IPS-11a (cell line): Measurements from ENCODE around the gene GTF2A1.
"Not testable (repeated sequence)": the region's sequence is repeated elsewhere in the genome, so short reads cannot be mapped to it uniquely, and the experiment has no call there.

ENCODE experiments used
- H3K4me3 ChIP-seq: one replicate; pipeline ENCODE4 v1.5.1; 2013; ENCODE audit warnings: low read depth, low read length, control low read depth

The GTF2A1 gene

DNA sequence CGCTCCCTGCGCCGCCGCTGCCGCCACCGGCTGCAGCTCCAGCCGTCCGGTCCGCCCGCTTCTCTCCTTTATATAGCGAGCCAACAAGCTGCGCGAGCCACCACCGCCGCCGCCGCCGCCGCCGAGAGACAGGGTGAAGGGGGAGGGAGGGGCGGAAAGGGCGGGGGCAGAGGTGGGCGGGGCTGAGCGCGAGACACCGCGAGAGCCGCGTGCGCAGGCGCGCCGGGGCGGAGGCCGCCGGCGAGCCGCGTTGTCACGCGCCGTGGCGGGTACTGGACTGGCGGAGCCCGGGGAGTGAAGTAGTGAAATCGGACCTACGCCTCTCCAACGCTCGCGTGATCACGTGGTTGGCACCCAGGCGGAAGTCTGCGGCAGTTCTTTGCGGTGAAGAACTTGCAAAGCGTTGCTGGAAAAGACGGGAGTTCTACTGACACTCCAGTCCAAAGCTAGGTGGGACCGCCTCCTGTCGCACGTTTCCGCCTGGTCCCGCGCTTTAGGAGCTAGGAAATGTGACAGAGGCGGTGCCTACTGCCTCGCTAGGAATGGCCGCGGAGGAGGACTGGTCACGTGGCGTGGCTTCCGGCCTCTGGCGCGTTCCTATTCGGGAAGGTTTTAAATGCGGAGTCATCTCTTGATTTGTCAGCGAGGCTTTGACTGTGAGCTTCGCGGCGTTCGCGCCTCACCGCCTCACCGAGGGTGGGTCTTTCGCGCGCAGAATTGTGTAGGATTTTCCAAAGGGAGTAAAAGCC, at the start of gene GTF2A1:
Gene GTF2A1 (minus strand): TSS at position 130 of the 749 bp plus-strand sequence. CDS start 441 bp downstream, outside the sequence.
- peak within 1 kb of the TSS; percentile 95 for H3K4me3 ChIP-seq

DNA sequence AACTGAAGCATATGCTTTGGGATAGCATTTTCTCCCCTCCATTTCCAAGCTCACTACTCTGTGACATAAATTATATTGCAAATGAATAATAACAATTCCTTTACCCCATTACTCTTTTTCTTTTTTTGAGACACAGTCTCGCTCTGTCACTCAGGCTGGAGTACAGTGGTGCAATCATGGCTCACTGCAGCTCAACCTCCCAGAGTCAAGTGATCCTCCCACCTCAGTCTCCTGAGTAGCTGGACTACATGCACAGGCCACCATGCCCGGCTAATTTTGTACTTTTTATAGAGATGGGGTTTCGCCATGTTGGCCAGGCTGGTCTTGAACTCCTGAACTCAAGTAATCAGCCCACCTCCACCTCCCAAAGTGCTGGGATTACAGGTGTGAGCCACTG, 49.2 kb upstream of the GTF2A1 start:
- H3K4me3 ChIP-seq, result no peak overlapping the region

DNA sequence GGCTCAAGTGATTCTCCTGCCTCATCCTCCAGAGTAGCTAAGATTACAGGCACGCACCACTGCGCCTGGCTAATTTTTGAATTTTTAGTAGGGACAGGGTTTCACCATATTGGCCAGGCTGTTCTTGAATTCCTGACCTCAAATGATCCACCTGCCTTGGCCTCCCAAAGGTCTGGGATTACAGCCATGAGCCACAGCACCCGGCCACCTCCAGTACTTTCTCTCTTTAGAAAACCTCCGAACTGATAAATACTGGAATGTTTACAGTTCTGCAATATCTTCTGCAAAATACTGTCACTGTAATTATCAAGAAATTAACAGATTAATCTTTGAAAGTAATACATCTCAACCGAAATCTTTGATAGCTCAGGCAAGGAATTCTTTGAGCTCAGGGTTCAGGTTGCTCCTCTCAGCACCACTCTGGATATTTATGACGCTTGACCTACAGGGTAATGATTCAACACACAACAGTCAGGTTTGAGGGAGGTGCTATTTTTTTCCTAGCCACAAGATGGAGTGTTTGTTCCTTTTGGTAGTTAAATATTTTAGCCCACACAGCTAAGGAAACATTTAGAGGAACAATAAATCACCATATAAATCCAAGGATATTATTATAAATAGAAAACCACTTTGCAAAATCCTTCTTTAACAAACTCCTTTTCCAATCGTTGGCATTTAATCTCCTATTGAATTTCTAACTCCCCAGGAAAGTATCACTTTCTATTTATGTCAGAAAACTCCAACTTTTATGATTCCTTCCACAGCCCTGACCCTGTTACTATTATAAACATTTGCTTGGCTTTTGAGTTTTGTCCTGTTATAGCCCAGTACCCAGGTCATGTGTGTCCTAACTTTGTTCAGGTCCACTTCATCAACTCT, 48.6 kb upstream of the GTF2A1 start:
- H3K4me3 ChIP-seq, result no peak overlapping the region

DNA sequence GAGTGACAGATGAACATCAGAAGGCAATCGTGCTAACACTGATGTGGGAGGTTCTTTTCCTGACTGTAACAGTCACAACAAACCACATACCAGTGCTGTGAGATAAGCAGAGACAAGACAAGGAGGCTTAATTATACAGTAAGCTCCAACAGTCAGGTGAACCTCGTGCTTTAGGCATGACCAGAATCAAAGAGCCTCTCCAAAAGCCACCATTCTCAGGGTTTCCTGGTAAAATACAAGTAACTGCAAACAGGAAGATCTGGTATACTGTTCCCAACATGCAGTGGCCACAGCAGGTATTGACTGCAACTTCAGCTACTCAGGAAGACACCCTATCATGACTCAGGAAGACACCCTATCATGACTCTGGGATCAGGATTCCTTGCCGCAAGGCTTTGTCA, 47.3 kb upstream of the GTF2A1 start:
- no peak overlapping the region for H3K4me3 ChIP-seq

DNA sequence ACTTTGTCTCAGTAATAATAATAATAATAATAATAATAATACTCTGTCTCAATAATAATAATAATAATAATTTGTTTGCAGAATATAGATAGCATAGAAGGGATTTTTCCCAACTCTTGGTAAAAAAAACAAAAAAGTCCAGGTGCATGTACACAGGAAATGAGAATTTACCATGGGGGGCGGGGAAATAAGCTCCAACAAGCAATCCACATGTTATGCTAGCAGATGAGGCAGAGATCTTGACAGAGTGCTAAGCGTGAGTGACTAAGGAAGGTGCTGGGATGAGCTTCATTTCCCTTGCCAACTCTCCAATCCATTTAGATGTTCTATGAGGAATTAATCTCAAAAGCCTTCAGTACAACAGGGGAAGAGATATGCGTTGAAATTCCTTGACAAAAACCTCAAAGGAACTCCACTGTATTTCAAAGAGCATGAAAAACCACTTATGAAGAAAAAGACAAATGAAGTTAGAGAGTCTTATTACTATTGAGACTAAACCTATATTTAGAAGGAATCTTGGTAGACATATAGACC, 44.9 kb upstream of the GTF2A1 start:
- H3K4me3 ChIP-seq, result no peak overlapping the region

DNA sequence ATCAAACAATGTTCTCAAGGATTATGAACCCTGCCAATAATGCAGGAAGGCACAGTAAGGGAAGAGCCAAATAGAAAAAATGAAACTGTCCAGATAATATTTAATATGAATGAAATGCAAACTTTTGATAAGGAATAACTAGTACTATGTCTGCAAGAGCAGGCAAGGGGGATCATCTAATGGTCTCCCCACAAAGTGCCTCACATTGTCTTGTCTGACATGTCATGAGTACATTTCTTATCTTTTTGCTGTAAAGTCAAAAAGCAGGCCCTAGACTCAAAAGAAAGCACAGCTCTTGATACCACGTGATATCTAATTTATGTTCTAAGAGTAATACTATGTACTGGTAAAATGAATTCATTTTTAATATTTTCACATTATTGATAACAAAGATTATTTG, 43.9 kb upstream of the GTF2A1 start:
- no peak overlapping the region for H3K4me3 ChIP-seq

DNA sequence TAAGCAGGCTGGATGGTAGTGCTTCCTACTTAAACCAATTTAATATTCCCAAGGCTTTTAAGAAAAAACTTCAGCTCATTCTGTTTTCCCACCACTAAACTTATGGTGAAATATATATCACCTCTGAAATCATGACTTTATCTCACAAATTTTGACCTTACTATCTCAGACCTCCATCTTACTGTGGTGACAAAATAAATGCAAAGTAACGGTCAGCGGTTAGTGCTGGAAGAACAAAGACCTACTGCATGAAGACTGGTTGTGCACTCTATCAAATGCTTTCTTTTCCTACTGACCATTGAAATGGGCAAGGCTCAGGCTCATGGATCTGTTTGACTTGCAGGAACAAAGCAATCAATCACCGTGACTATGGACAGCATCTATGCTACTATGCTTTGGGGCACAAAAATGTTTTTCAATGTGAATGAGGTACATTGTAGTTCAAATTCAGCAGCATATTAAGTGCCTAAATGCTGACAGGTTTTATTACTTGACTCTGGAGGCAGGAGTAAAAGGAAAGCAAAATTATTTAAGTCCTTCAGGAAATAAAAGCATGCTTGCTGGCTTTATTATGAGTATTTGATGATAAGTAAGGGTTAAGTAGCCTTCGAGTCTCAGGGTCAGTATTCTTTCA, 43.1 kb upstream of the GTF2A1 start:
- H3K4me3 ChIP-seq, result no peak overlapping the region

DNA sequence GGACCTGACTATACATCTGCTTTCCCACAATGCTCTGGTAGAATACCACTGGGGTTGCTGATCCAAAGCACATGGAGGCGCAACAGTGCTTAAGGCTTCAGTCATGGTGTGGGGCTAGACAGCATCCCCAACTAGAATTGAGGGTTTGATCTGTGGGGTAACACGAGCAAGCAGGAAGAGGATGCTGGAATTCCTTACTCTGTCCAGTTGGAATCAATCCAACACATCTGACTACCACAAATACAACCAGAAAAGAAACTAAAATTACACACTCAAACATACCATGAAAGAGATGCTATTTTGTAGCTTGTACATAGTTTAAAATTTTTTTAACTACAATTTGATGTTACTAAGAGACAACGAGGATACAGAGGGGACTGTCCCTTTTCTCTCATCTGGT, 40.4 kb upstream of the GTF2A1 start:
- no peak overlapping the region for H3K4me3 ChIP-seq

DNA sequence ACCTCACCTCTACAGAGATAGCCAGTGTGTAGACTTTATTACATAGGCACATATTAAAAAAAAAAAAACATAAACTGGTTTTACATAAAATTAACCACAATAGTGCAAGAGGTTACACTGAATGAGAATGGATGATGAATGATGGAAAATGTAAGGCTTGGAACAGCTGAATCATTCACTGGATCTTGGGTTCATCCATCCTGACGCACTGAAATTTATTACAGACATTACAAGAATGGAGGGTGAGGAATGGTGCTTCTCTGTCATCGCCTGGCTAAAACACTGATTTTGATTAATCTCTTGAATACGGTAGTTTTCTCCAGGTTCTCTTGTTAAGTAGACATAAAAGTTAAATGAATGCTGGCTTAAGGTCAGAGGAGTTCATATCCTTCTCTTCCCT, 40.0 kb upstream of the GTF2A1 start:
- H3K4me3 ChIP-seq, result no peak overlapping the region

DNA sequence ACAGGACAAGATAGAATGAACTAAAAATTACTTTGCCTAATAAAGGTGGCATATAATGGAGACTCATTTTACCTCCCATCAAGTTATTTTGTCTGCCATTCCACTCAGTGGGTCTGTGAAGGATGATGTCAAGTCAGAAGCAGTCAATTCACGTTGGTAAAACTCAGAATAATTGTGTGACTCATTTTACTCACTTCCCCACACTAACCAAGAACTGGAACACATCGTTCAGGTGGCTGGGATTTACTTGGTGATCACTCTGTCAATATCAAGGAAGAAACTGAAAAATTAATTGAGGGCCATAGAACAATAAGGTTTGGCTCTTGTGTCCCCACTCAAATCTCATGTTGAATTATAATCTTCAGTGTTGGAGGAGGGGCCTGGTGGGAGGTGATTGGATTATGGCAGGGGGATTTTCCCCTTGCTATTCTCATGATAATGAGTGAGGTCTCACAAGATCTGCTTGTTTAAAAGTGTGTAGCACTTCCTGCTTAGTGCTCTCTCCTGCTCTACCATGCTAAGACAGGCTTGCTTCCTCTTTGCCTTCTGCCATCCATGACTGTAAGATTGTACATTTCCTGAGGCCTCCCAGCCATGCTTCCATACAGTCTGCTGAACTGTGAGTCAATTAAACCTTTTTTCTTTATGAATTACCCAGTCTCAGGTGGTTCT, 35.7 kb upstream of the GTF2A1 start:
- no peak overlapping the region for H3K4me3 ChIP-seq

DNA sequence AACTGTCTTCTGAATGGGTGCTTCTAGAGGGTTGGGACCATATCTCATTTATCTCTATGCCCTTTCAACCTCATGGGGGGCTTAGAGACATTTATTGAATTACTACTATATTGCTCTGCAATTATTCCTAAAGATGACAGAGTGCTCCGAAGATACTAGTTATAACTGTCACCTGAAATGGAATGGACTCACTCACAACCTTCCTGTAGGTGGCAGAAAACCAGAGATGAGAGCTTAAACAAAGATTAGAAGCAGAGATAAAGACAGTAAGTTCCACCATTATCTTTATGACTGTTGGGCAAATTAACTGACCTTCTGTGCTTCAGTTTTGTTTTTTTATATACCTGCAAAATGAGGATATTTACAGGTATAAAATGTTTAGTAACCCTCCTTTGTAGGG, 31.5 kb upstream of the GTF2A1 start:
- no peak overlapping the region for H3K4me3 ChIP-seq

DNA sequence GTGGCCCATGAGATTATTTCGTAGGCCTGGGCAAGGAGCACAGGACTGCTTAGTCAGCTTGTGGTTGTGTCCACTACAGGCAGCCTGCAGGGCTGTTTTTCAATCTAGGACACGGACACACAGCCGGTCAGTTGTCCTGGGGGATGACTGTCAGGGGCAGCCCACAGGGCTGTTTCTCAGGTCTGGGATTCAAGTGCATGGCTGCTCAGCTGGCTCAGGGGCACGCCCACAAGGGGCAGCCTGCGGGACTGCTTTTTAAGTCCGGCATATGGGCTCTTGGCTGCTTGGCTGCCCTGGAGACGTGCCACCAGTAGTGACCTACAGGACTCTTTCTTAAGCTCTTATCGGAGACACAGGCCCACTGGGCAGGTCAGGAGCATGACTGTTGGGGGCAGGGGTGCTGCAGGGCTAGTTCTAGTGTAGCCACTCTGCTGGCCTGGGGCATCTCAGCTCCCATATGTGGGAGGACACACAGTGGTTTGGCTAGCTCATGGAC, 26.6 kb upstream of the GTF2A1 start:
- H3K4me3 ChIP-seq, result no peak overlapping the region

DNA sequence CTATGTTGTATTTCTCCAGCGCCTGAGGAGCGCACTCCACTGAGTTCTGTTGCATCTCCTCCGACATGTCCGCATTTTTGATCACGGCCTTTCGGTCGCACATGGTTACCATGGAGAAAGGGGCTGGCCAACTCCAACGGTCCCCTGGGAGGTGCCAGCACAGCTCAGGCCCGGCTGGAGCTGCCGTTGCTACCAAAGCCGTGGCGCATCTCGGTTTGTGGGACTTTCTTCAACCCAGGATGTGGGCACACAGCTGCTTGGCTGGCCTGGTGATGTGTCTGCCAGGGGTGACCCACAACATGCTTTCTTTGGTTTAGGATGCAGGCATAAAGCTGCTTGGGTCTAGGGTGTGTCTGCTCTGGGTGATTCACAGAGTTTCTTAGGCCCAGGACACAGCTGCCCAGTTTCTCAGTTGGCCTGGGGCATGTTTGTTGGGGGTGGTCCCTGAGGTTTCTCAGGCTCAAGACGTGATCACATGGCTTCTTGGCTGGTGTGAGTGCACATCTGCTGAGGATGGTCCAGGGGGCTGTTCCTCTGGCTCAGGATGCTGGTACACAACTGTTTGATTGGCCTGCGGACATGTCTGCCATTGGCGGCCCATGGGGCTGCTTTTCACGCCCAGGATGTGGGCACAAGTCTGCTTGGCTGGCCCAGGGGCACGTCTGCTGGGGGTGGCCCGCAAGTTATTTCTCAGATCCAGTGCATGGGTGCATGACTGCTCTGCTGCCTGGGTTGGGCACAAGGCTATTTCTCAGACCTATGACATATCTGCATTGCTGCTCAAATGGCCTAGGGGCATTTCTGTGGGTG, 25.9 kb upstream of the GTF2A1 start:
- no peak overlapping the region for H3K4me3 ChIP-seq

DNA sequence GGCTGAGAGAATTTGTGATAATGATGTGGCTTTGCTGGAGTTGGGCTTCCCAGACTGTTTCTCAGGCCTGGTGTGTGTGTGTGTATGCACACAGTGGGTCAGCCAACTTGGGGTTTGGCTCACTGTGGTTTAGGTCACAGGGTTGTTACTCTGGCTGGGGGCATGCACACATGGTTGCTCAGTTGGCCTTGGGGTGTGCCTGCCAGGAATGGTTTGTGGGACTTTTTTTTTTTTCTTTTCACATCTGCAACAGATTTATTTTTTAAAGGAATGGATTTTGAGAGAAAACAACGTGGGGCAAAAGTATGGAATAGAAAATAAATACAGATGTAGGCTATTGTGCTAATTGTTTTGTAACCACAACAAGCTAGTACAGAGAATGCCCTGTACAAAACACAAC, 25.0 kb upstream of the GTF2A1 start:
- no peak overlapping the region for H3K4me3 ChIP-seq

DNA sequence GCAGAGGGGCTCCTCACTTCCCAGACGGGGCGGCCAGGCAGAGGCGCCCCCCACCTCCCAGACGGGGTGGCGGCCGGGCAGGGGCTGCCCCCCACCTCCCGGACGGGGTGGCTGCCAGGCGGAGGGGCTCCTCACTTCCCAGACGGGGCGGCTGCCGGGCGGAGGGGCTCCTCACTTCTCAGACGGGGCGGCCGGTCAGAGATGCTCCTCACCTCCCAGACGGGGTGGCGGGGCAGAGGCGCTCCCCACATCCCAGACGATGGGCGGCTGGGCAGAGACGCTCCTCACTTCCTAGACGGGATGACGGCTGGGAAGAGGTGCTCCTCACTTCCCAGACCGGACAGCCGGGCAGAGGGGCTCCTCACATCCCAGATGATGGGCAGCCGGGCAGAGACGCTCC, 23.7 kb upstream of the GTF2A1 start:
- not testable (repeated sequence) for H3K4me3 ChIP-seq

DNA sequence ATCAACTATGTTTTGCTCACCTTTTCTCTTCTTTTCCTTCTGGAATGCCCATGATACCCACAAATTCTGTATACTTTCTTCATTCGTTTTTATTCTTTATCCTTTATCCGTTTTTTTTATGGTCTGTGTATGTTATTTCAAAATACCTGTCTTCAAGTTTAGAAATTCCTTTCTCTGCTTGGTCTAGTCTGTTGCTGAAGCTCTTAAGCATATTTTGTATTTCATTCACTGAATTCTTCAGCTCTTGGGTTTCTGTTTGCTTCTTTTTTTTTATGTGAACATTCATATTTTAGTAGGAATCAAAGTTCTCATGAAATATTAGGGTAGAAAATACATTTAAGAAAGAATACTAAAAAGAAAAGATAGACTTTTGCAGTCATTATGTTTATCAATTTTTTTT, 22.7 kb upstream of the GTF2A1 start:
- no peak overlapping the region for H3K4me3 ChIP-seq

DNA sequence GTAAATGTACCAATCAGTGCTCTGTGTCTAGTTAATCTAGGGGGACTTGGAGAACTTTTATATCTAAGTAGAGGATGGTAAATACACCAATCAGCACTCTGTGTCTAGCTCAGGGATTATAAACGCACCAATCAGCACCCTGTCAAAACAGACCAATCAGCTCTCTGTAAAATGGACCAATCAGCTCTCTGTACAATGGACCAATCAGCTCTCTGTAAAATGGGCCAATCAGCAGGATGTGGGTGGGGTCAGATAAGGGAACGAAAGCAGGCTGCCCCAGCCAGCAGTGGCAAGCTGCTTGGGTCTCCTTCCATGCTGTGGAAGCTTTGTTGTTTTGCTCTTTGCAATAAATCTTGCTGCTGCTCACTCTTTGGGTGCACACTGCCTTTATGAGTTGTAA, 16.1 kb upstream of the GTF2A1 start:
- not testable (repeated sequence) for H3K4me3 ChIP-seq

DNA sequence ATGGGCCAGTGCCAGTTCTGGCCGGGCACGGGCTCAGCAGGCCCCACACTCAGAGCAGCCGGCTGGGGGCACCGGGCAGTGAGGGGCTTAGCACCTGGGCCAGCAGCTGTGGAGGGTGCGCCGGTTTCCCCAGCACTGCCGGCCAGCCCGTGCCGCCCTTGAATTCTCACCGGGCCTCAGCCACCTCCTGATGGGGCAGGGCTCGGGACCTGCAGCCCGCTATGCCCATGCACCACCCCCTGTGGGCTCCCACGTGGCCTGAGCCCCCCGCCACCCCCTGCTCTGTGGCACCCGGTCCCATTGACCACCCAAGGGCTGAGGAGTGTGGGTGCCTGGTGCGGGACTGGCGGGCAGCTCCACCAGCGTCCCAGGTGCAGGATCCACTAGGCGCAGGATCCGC, 15.4 kb upstream of the GTF2A1 start:
- H3K4me3 ChIP-seq, result no peak overlapping the region

DNA sequence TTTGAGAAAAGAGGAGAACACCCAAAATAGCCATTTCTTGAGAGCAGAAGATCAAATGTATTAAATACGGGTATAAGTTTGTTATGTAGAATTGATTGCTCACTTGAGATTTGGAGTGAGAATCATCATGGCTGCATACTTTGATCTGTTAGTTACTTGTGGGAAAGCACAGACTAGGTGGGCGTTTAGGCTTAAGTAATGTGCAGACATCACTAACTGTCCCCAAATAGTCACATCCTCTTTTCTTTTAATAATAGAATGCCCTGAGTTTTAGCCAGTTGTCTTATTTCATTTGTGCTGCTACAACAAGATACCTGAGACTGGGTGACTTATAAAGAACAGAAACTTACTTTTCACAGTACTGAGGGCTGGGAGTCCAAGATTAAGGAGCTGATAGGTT, 14.3 kb upstream of the GTF2A1 start:
- no peak overlapping the region for H3K4me3 ChIP-seq

DNA sequence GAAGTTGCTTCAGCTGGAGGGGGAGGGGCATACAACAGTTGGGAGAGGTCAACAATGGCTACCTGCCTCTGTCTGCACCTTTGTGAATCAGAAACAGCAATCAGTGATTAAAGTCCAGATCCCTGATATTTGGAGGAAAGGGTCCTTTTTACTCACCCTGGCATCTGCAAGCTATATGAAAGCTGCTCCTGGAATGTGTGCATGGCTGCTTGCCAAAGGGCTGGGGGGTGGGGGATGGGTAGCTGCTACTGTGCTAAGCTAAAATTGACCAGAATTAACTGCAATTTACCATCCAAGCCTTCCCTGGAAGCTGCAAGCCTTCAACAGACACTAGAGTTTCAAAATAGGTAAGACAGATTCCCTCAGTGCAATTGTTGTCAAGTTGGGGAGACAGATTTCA, 13.5 kb upstream of the GTF2A1 start:
- no peak overlapping the region for H3K4me3 ChIP-seq
